ENCODE data around the gene EPN1. TPM values are rescaled to one million over a fixed set of nuclear protein-coding genes. Genes with fewer than 3 reads are reported as not detected.

EPN1 gene
- total and polyA plus RNA-seq, 2 of the 13 experiments (the other 11 are each of a cell fraction or from before 2014, with no cell fraction given): 28.9 to 31.7 TPM

DNA sequence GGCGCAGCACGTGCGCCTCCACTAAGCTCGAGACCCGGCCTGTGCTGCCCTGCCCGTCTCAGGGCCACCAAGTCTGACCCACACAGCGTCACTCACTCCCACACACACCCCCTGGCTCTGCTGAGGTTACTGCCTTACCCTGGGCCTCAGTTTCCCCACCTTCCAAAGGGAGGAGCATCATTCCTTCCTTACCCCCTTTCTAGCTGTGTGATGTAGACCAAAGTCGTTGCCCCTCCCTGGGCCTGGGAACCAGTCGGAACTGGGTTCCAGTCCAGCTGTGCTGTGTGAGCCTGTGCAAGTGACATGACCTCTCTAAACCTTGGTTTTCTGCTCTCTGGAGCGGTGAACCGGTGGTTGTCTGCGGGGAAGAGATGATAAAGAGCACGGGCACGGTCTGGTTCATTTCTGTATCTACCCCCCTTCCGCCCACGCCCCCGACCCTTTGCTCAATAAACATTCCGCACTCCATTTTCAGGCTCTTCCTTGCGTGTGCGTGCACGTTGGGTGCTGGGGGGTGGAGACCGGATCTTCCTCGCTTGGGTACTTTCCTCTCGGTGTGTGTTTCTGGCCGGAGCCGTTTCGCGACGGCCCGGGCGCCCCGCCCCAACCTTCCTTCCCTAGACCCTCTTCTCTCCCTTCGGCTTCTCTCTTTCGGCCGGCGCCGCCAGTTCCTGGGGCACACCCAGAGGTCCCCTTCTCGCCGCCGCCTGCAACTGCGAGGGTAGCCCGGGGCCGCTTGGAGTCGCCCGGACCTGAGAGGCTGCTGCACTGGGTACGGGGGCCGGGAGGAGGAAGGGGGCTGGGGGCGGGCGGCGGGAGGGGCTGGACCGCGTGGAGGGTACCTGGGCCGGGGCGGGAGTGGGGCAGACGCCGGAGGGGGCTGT lies 31.8 kb upstream of the EPN1 start, which contains the start of gene ZNF581 (continued):
- TF ChIP-seq, protein P1, sequence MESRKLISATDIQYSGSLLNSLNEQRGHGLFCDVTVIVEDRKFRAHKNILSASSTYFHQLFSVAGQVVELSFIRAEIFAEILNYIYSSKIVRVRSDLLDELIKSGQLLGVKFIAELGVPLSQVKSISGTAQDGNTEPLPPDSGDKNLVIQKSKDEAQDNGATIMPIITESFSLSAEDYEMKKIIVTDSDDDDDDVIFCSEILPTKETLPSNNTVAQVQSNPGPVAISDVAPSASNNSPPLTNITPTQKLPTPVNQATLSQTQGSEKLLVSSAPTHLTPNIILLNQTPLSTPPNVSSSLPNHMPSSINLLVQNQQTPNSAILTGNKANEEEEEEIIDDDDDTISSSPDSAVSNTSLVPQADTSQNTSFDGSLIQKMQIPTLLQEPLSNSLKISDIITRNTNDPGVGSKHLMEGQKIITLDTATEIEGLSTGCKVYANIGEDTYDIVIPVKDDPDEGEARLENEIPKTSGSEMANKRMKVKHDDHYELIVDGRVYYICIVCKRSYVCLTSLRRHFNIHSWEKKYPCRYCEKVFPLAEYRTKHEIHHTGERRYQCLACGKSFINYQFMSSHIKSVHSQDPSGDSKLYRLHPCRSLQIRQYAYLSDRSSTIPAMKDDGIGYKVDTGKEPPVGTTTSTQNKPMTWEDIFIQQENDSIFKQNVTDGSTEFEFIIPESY (CRISPR knock-in tag; IDR thresholded peaks at IDR 0.05): no peak
- TF ChIP-seq MIXL1 (CRISPR knock-in tag; IDR thresholded peaks at IDR 0.05) (0 out of 2 replicates have a peak, but pooled peaks have one; percentile 36), ZNF530 (CRISPR knock-in tag; IDR thresholded peaks at IDR 0.05; ENCODE audit: low read depth) (peak; percentile 28; the same call in 1 of the 2 replicates), ZSCAN31 (CRISPR knock-in tag; IDR thresholded peaks at IDR 0.05; ENCODE audit: low read depth) (0 out of 2 replicates have a peak, but pooled peaks have one; percentile 58), IRF2 (CRISPR knock-in tag; IDR thresholded peaks at IDR 0.05) (peak; percentile 81), ZNF782 (CRISPR knock-in tag; IDR thresholded peaks at IDR 0.05; ENCODE audit: borderline replicate concordance) (peak; percentile 31; the same call in 1 of the 2 replicates), ZNF510 (CRISPR knock-in tag; IDR thresholded peaks at IDR 0.05; ENCODE audit: low read depth) (no peak), NKX3-1 (CRISPR knock-in tag; IDR thresholded peaks at IDR 0.05) (0 out of 2 replicates have a peak, but pooled peaks have one; percentile 38), ZNF180 (CRISPR knock-in tag; IDR thresholded peaks at IDR 0.05; ENCODE audit: borderline replicate concordance, low read depth) (no peak), ZNF790 (CRISPR knock-in tag; IDR thresholded peaks at IDR 0.05; ENCODE audit: borderline replicate concordance) (peak; percentile 77; the same call in 1 of the 2 replicates), NFIC (IDR thresholded peaks at IDR 0.05; ENCODE audit: low read length) (no peak), ZNF841 (CRISPR knock-in tag; IDR thresholded peaks at IDR 0.05; ENCODE audit: borderline replicate concordance) (no peak), ZNF674 (CRISPR knock-in tag; IDR thresholded peaks at IDR 0.05; ENCODE audit: low read depth) (no peak), ZSCAN20 (CRISPR knock-in tag; IDR thresholded peaks at IDR 0.05; ENCODE audit: borderline replicate concordance) (0 out of 2 replicates have a peak, but pooled peaks have one; percentile 28)
- TF ChIP-seq, protein P2, sequence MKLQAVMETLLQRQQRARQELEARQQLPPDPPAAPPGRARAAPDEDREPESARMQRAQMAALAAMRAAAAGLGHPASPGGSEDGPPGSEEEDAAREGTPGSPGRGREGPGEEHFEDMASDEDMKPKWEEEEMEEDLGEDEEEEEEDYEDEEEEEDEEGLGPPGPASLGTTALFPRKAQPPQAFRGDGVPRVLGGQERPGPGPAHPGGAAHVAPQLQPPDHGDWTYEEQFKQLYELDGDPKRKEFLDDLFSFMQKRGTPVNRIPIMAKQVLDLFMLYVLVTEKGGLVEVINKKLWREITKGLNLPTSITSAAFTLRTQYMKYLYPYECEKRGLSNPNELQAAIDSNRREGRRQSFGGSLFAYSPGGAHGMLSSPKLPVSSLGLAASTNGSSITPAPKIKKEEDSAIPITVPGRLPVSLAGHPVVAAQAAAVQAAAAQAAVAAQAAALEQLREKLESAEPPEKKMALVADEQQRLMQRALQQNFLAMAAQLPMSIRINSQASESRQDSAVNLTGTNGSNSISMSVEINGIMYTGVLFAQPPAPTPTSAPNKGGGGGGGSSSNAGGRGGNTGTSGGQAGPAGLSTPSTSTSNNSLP (IDR thresholded peaks at IDR 0.05; ENCODE audit: low read depth, low read length): no peak
- TF ChIP-seq, protein P3, sequence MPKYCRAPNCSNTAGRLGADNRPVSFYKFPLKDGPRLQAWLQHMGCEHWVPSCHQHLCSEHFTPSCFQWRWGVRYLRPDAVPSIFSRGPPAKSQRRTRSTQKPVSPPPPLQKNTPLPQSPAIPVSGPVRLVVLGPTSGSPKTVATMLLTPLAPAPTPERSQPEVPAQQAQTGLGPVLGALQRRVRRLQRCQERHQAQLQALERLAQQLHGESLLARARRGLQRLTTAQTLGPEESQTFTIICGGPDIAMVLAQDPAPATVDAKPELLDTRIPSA (CRISPR knock-in tag; IDR thresholded peaks at IDR 0.05; ENCODE audit: borderline replicate concordance): peak; percentile 20; the same call in 1 of the 2 replicates
- TF ChIP-seq, protein P4, sequence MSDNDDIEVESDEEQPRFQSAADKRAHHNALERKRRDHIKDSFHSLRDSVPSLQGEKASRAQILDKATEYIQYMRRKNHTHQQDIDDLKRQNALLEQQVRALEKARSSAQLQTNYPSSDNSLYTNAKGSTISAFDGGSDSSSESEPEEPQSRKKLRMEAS (IDR thresholded peaks at IDR 0.05): peak; percentile 42
- TF ChIP-seq, protein P5, sequence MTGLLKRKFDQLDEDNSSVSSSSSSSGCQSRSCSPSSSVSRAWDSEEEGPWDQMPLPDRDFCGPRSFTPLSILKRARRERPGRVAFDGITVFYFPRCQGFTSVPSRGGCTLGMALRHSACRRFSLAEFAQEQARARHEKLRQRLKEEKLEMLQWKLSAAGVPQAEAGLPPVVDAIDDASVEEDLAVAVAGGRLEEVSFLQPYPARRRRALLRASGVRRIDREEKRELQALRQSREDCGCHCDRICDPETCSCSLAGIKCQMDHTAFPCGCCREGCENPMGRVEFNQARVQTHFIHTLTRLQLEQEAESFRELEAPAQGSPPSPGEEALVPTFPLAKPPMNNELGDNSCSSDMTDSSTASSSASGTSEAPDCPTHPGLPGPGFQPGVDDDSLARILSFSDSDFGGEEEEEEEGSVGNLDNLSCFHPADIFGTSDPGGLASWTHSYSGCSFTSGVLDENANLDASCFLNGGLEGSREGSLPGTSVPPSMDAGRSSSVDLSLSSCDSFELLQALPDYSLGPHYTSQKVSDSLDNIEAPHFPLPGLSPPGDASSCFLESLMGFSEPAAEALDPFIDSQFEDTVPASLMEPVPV (CRISPR knock-in tag; IDR thresholded peaks at IDR 0.05): no peak; the same call in 1 of the 2 replicates
- TF ChIP-seq, protein P6, sequence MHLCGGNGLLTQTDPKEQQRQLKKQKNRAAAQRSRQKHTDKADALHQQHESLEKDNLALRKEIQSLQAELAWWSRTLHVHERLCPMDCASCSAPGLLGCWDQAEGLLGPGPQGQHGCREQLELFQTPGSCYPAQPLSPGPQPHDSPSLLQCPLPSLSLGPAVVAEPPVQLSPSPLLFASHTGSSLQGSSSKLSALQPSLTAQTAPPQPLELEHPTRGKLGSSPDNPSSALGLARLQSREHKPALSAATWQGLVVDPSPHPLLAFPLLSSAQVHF (CRISPR knock-in tag; IDR thresholded peaks at IDR 0.05): peak; percentile 82; the same call in 1 of the 2 replicates
